ENCODE data around the gene ZNF12.
"Not testable (repeated sequence)": the region's sequence is repeated elsewhere in the genome, so short reads cannot be mapped to it uniquely, and the experiment has no call there.

DNA sequence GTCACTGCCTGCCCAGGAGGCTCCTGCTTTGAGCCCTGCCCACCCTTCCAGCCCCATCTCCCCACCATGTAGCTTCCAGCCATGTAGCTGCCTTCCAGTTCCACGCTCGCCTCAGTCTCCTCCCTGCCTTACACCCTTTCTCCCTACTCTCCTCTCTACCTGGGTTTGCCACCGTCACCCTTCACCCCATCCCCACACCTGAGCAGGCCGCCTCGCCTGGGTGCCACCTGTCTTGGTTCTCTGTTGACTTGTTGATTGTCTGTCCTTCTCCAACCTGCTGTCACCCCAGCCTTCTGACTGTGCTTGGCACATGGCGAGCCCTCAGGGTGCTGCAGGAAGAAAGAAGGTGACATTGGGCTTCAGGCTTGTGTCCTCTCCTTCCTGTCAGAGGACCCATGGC is 43.4 kb upstream of the ZNF12 start:
- not testable (repeated sequence) for TF ChIP-seq POLR2A (IDR thresholded peaks at IDR 0.05)
- TF ChIP-seq, protein P1, sequence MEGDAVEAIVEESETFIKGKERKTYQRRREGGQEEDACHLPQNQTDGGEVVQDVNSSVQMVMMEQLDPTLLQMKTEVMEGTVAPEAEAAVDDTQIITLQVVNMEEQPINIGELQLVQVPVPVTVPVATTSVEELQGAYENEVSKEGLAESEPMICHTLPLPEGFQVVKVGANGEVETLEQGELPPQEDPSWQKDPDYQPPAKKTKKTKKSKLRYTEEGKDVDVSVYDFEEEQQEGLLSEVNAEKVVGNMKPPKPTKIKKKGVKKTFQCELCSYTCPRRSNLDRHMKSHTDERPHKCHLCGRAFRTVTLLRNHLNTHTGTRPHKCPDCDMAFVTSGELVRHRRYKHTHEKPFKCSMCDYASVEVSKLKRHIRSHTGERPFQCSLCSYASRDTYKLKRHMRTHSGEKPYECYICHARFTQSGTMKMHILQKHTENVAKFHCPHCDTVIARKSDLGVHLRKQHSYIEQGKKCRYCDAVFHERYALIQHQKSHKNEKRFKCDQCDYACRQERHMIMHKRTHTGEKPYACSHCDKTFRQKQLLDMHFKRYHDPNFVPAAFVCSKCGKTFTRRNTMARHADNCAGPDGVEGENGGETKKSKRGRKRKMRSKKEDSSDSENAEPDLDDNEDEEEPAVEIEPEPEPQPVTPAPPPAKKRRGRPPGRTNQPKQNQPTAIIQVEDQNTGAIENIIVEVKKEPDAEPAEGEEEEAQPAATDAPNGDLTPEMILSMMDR (IDR thresholded peaks at IDR 0.05), result not testable (repeated sequence)
